Hematopoietic multipotent progenitor cell treated with erythropoietin and hydrocortisone succinate and interleukin-3 and kit ligand, for 8 days (in vitro differentiated cells): ENCODE results near the gene KRT39.
A peak's percentile ranks its signal among the peaks of the same experiment; 100 is the strongest.

ENCODE experiments used
- DNase-seq: peaks from one replicate; pipeline ENCODE4 v3.0.0-alpha.2; 2015

Gene KRT39

DNA sequence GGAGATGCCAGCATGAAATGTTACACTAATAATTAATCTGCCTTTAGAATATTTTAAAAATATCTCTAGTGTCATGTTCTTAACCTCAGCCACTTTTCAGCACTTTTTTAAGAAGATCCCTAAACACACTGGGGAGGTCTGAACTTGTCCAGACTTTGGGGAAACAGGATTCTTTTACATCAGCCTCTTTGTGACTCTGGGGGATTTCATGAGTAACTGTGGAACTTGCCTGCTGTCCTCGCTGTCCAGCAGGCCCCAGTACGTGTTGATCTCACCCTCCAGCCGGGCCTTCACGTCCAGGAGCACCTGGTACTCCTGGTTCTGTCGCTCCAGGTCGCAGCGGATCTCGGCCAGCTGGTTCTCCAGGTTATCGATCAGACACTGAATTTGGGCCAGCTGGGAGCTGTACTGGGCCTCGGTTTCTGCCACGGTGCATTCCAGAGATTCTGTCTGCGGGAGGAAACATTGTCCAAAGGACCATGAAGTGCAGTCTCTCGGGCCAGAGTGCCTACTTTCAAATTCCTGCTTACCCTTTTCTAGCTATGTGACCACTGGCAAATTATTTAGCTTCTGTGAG lies 11.9 kb upstream of the KRT39 start:
- no peak for DNase-seq

DNA sequence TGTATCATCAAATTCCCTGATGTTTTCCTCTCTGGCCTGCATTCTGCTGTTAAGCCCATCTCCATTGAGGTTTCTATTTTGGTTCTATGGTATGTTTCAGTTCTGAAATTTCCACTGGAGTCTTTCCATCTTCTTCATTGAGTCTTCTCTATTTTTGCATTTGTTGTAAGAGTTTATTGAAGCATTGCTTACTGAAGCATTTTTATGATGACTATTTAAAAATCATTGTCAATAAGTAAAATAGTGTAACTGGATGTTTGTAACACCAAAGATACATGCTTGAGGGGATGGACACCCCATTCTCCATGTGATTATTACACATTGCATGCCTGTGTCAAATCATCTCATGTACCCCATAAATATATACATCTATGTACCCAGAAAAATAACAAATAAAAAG lies 8.8 kb upstream of the KRT39 start:
- DNase-seq: no peak

DNA sequence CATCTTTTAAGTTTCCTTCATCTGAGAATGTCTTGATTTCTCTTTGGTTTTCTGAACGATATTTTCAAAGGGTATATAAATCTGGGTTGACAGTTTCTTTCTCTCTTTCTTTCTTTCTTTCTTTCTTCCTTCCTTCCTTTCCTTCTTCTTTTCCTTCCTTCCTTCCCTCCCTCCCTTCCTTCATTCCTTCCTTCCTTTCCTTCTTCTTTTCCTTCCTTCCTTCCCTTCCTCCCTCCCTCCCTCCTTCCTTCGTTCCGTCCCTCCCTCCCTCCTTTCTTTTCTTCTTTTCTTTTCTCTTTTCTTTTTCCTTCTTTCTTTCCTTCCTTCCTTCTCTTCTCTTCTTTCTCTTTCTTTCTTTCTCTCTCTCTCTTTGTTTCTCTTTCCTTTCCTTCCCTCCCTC lies 7.6 kb upstream of the KRT39 start:
- no peak for DNase-seq

- no peak for DNase-seq
Measured at GRCh38 chr17:40967582-40967981, 834 bp upstream of the KRT39 start.

DNA sequence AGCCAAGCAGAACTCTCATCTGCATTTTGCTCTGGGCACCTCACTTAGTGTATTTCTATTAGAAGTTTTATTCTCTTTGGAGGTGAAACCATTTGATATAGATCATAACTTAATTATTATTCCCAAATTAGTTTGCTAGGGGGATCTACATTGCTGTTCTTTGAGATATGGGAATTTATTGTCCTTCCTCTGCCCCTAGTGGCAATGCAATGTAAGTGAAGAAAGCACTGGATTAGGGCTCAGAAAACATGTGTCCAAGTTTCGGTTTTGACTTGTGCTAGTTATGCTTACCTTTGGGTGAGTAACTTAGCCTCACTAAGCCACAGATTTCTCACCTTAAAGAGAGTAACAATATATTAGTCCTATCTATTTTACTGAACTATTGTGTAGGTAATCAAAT lies 2.9 kb downstream of the KRT39 start:
- peak; percentile 29 for DNase-seq

DNA sequence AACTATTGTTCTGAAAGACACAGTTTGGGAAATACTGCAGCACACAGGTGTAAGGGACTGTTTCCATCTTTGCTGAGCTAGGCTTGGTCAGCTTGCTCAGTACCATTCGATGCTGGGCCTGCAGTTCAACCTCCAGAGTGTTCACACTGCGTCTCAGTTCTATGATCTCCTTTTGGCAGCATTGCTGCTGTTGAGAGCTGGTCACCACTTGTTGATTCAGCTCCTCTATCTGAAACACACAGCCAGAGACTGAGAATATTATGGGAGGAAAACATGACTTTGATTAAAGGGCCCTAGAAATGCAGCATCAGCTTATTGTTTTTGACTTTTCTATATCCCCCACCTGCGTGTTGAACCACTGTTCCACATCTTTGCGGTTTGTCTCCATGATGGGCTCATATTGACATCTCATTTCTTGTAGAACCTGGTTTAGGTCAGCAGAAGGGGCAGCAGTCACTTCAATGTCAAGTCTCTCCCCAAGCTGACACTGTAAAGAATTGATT lies 4.6 kb downstream of the KRT39 start:
- no peak for DNase-seq

DNA sequence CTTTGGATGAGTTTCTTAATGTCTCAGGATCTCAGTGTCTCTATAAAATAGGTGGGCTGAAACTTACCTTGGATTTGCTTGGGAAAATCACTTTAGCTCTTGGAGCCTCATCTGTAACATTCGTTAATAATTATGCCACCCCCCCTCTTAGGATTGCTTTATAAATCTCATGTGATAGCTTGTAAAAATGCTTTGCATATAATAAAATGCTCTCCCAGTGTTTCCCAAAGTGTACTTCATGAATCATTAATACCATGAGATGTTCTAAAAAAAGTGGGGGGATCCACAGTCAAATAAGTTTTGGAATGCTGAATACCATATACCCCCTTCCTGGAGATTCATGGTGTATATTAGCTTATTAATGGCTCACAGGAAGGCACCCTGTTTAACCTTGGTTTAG lies 5.2 kb downstream of the KRT39 start:
- DNase-seq: no peak

GRCh38 chr17:40960144-40960543 lies 6.6 kb downstream of the KRT39 start:
- no peak for DNase-seq

GRCh38 chr17:40958086-40958953 lies 8.4 kb downstream of the KRT39 start:
- DNase-seq: no peak

DNA sequence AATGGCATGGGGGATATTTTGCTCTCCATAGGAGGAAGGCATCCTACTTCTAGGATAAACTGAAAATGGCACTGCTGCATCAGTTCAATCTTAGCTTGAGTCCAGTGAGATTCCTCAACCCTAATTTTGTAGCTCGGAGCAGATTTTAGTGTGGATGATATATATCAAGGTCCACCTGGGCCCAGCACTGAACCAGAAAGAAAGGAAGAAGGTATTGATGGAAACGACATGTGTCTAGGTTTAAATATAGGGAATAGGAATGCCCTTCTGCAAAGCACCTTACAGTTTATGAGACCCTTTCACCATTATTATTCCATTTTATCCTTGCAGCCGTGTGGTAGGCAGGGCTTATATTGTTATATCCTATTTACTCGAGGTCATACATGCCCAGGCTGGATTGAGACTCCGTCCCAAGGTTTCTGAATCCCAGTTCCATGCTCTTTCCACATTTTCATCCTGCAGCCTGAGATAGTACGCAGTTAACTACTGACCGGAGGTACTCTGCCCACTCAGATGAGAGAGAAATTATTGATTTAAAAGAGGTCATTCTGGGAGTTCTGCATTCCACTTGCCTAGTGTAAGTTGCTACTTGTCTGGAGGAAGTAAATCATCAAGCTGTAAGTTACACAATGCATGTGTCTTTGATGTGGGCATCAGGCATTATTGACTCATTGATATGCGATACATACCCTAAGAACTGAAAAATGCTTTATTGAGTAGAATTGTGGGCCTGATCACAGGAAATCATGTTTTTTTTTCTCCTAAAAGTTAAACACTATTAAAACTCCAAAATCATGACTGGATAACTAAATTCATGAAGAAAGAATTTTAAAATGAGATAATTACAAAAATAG lies 10.1 kb downstream of the KRT39 start:
- DNase-seq: no peak

- no peak for DNase-seq
Measured at GRCh38 chr17:40953881-40954280, 12.9 kb downstream of the KRT39 start.

- DNase-seq: no peak
Measured at GRCh38 chr17:40952661-40953060, 14.1 kb downstream of the KRT39 start.

DNA sequence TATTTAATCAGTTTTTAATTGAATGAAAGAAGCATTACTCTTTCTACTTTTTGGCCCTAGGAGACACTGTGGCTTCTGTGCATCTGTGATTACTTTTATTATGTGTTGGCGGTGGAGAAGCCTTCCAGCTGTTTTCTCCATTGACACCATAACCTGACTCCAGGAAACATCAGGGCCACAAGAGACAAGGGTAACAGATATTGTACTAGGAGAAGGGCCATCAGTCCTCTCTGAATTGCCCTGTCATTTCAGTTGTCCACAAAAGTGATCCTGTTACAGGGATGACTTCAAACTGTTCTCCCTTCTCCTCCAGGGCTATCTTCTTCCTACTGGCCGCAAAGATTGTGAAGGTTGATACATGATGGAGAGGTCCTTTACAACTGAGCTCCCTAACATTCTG lies 14.6 kb downstream of the KRT39 start:
- DNase-seq: no peak

GRCh38 chr17:40951011-40951622 lies 15.6 kb downstream of the KRT39 start:
- DNase-seq: no peak

GRCh38 chr17:40950176-40950575 lies 16.6 kb downstream of the KRT39 start:
- no peak for DNase-seq

GRCh38 chr17:40949418-40949817 lies 17.3 kb downstream of the KRT39 start:
- no peak for DNase-seq

DNA sequence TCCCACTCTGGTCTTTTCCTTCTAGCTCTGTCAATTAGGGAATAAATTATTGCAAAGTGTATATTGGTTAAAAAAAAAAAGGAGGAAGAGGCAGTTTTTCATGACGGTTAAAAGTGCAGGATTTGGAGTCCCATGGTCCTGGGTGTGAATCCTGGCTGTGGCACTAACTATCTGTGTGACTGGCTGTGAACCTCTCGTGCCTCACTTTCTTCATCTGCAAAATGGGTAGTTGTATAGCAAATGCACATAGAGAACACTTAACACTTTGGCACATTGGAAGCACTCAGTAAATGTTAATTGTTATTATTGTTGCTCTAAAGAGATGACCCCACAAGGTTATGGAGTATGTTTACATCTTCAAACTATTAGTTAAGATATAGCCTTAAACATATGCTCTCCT lies 18.8 kb downstream of the KRT39 start:
- DNase-seq: no peak

- no peak for DNase-seq
Measured at GRCh38 chr17:40945414-40945813, 21.3 kb downstream of the KRT39 start.

DNA sequence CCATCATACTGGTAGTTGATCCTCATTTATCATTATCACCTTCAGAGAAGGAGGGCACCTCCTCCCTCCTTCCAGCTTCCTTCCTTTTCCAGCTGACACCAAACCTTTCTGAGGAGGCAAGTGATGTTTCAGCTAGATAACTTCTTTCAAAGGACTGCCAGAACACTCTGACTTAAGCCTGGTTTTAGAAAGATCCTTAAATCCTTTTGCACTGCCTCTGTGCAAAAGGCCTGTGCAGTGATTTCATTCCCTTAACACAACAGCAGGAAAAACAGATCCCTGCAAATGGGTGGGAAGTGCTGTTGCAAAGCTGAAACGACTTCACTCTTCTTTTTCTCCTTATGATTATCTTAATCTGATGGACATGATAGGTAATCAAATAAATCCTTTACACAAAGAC lies 22.2 kb downstream of the KRT39 start:
- DNase-seq: no peak

DNA sequence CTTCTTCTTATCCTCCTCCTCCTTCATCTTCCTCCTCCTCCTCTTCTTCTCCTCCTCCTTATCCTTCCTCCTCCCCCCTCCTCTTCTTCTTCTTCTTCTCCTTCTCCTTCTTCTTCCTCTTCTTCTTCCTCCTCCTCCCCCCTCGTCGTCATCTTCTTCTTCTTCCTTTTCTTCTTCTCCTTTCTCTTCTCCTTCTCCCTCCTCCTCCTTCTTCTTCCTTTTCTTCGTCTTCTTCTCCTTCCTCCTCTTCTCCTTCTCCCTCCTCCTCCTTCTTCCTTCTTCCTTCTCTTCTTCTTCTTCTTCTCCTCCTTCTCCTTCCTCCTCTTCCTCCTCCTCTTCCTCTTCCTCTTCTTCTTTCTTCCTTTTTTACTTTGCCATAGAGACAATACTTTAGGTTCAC lies 24.2 kb downstream of the KRT39 start:
- DNase-seq: no peak

GRCh38 chr17:40940266-40940665 lies 26.5 kb downstream of the KRT39 start:
- DNase-seq: no peak

- DNase-seq: no peak
Measured at GRCh38 chr17:40938981-40939380, 27.8 kb downstream of the KRT39 start.

GRCh38 chr17:40937384-40937819 lies 29.3 kb downstream of the KRT39 start, which contains the start of gene KRT23:
KRT23 (minus strand) TSS chr17:40937646; CDS start chr17:40936603, 1,043 bp downstream.
- DNase-seq: no peak
